ENCODE results near the gene ALOX5AP. TPM values are rescaled to one million over a fixed set of nuclear protein-coding genes. Genes with fewer than 3 reads are reported as not detected.

ALOX5AP gene
- polyA plus RNA-seq, 3 donors: 84.4 to 269 (median 220) TPM

DNA sequence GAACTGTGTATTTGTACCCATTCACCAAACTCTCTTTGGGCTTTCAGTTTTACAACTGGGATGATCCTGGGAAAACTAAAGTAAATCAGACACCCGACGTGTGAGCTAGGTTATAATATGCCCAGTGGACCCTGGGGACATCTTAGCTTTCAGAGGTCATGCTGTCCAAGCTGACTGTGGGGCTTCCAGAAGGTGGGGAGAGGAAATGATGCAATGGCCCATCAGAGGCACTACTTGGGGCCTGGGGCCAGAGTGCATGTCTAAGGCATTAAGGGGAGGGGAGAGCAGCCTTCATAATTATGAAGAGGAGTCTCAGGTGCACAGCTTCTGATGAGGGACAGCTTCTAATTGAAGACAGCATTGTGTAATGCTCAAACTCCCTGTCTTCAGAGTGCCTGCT lies 30.9 kb downstream of the ALOX5AP start:
- peaks cover 0 to 2% (median 0%) of the 10 kb centered on the region in 7 donors for H3K9me3 Mint-ChIP-seq
- no peak overlapping the region for H3K27ac ChIP-seq (ENCODE audit: low read depth in 1 of 2, low read length in 2 of 2)
- H3K9ac ChIP-seq (ENCODE audit: insufficient read depth, low read length, poor library complexity, severe bottlenecking): no peak overlapping the region
- H4K20me1 ChIP-seq (ENCODE audit: insufficient read depth, low read length): no peaks in the 10 kb centered on the region
- no peak for DNase-seq
- peaks cover 21 to 47% of the 10 kb centered on the region in 2 donors for H3K36me3 ChIP-seq (replicated peaks in 1 of 2; ENCODE audit: control insufficient read depth in 1 of 2, insufficient read depth in 2 of 2, low read length in 2 of 2)
- H2AFZ ChIP-seq (ENCODE audit: insufficient read depth, low read depth, low read length, poor library complexity, severe bottlenecking): no peak overlapping the region
- peaks cover 8% of the 10 kb centered on the region for H3K4me1 Mint-ChIP-seq
- intact Hi-C loops (cut with micrococcal nuclease): no loop called here
- H3K4me2 ChIP-seq (replicated peaks; ENCODE audit: extremely low read depth, low read length, poor library complexity, severe bottlenecking): no peak overlapping the region
- no peaks in the 10 kb centered on the region for H3K79me2 ChIP-seq (ENCODE audit: insufficient read depth, low read length)
- TF ChIP-seq, protein P1, sequence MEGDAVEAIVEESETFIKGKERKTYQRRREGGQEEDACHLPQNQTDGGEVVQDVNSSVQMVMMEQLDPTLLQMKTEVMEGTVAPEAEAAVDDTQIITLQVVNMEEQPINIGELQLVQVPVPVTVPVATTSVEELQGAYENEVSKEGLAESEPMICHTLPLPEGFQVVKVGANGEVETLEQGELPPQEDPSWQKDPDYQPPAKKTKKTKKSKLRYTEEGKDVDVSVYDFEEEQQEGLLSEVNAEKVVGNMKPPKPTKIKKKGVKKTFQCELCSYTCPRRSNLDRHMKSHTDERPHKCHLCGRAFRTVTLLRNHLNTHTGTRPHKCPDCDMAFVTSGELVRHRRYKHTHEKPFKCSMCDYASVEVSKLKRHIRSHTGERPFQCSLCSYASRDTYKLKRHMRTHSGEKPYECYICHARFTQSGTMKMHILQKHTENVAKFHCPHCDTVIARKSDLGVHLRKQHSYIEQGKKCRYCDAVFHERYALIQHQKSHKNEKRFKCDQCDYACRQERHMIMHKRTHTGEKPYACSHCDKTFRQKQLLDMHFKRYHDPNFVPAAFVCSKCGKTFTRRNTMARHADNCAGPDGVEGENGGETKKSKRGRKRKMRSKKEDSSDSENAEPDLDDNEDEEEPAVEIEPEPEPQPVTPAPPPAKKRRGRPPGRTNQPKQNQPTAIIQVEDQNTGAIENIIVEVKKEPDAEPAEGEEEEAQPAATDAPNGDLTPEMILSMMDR (IDR thresholded peaks at IDR 0.05): no peak
- no peak overlapping the region for H3K4me3 ChIP-seq (replicated peaks in 1 of 3; ENCODE audit: low read depth in 2 of 3, low read length in 3 of 3)
- H3K36me3 Mint-ChIP-seq: peaks cover 69 to 70% of the 10 kb centered on the region in 2 donors
- WGBS (ENCODE audit: insufficient coverage): 100% methylated on average over 2 of the region's 2 CpGs
- H3K27ac Mint-ChIP-seq: peak overlapping the region in 1 of 7 donors; percentile 69
- no peaks in the 10 kb centered on the region for H3K4me1 ChIP-seq (ENCODE audit: control insufficient read depth in 1 of 2, insufficient read depth in 2 of 2, low read length in 2 of 2)
- H3K4me3 Mint-ChIP-seq: no peak overlapping the region
- H3K27me3 ChIP-seq (ENCODE audit: control insufficient read depth in 2 of 2, insufficient read depth in 2 of 2, low read length in 2 of 2): no peaks in the 10 kb centered on the region
- H3K9me3 ChIP-seq (replicated peaks in 1 of 2; ENCODE audit: control insufficient read depth in 1 of 2, insufficient read depth in 1 of 2, low read length in 2 of 2): no peaks in the 10 kb centered on the region
- H3K27me3 Mint-ChIP-seq (ENCODE audit: low read depth in 3 of 3): peaks cover 0 to 4% (median 3%) of the 10 kb centered on the region in 3 donors

DNA sequence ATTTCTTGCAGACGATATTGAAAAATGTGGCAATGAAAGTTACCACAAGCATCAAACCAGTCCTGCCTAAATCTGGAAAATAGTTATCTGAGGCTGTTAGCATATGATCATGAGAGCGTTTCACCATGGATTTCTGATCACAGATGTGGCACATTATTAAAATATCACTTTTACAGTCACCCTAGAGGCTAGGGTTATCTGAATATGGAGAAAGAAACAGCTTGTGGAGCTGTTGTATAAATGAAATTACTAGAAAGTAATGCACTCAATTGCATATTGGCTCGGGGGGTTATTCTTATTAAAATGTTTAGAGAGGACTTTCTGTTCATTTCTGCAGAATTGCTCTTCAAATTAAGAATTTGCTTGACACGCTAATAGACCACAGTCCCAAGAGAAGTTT lies 35.6 kb downstream of the ALOX5AP start:
- peaks cover 0 to 4% (median 3%) of the 10 kb centered on the region in 3 donors for H3K27me3 Mint-ChIP-seq (ENCODE audit: low read depth in 3 of 3)
- no peaks in the 10 kb centered on the region for H3K27me3 ChIP-seq (ENCODE audit: control insufficient read depth in 2 of 2, insufficient read depth in 2 of 2, low read length in 2 of 2)
- H3K36me3 ChIP-seq (replicated peaks in 1 of 2; ENCODE audit: control insufficient read depth in 1 of 2, insufficient read depth in 2 of 2, low read length in 2 of 2): peaks cover 0 to 3% of the 10 kb centered on the region in 2 donors
- peaks cover 32 to 33% of the 10 kb centered on the region in 2 donors for H3K36me3 Mint-ChIP-seq
- DNase-seq: no peak
- H3K4me2 ChIP-seq (replicated peaks; ENCODE audit: extremely low read depth, low read length, poor library complexity, severe bottlenecking): no peak overlapping the region
- no peak overlapping the region for H3K4me3 ChIP-seq (replicated peaks in 1 of 3; ENCODE audit: low read depth in 2 of 3, low read length in 3 of 3)
- no peaks in the 10 kb centered on the region for H3K4me1 ChIP-seq (ENCODE audit: control insufficient read depth in 1 of 2, insufficient read depth in 2 of 2, low read length in 2 of 2)
- no peak overlapping the region for H3K9ac ChIP-seq (ENCODE audit: insufficient read depth, low read length, poor library complexity, severe bottlenecking)
- peaks cover 3% of the 10 kb centered on the region for H3K4me1 Mint-ChIP-seq
- H4K20me1 ChIP-seq (ENCODE audit: insufficient read depth, low read length): no peaks in the 10 kb centered on the region
- 100% methylated on average over 1 of the region's 4 CpGs for WGBS (ENCODE audit: insufficient coverage)
- H3K27ac Mint-ChIP-seq: no peak overlapping the region
- intact Hi-C loops (cut with micrococcal nuclease): no loop called here
- H3K4me3 Mint-ChIP-seq: no peak overlapping the region
- peaks cover 0 to 4% of the 10 kb centered on the region in 2 donors for H3K9me3 ChIP-seq (replicated peaks in 1 of 2; ENCODE audit: control insufficient read depth in 1 of 2, insufficient read depth in 1 of 2, low read length in 2 of 2)
- no peak overlapping the region for H3K27ac ChIP-seq (ENCODE audit: low read depth in 1 of 2, low read length in 2 of 2)
- TF ChIP-seq, protein P1 (IDR thresholded peaks at IDR 0.05): no peak
- peaks cover 0 to 4% (median 2%) of the 10 kb centered on the region in 7 donors for H3K9me3 Mint-ChIP-seq
- no peak overlapping the region for H2AFZ ChIP-seq (ENCODE audit: insufficient read depth, low read depth, low read length, poor library complexity, severe bottlenecking)
- no peaks in the 10 kb centered on the region for H3K79me2 ChIP-seq (ENCODE audit: insufficient read depth, low read length)
